ENCODE data around the gene YIPF3.

GRCh38 chr6:43493230-43493629 lies 23.5 kb downstream of the YIPF3 start:
- TF ChIP-seq CTCF (conservative IDR thresholded peaks at IDR 0.05 in 1 of 2, IDR thresholded peaks at IDR 0.05 in 1 of 2; ENCODE audit: extremely low read depth in 1 of 2, insufficient read depth in 1 of 2, low read depth in 1 of 2, low read length in 2 of 2) (no peak), EZH2 (IDR thresholded peaks at IDR 0.05; ENCODE audit: borderline replicate concordance, low read length) (no peak)
